Activated CD4-positive, alpha-beta T cell treated with anti-CD3 and anti-CD28 coated beads for 24 hours (primary cell): ENCODE results near the gene TMEM115.

Source experiments
- DNase-seq, 2 donors: peaks; one replicate each; pipeline ENCODE4 v3.0.0-alpha.2; 2020; ENCODE audit warnings: low read depth in 2 of 2

The TMEM115 gene

GRCh38 chr3:50378024-50378423, 18.7 kb upstream of the TMEM115 start:
- no peak for DNase-seq

GRCh38 chr3:50375258-50375931, 16.1 kb upstream of the TMEM115 start:
- DNase-seq: no peak

- DNase-seq: no peak
Measured at GRCh38 chr3:50374363-50375257, 15.3 kb upstream of the TMEM115 start.

GRCh38 chr3:50373146-50374051, 14.1 kb upstream of the TMEM115 start:
- DNase-seq: no peak

- DNase-seq: no peak
Measured at GRCh38 chr3:50372349-50372748, 13.0 kb upstream of the TMEM115 start.

GRCh38 chr3:50371133-50371685, 11.9 kb upstream of the TMEM115 start:
- no peak for DNase-seq

- no peak for DNase-seq
Measured at GRCh38 chr3:50370594-50370993, 11.3 kb upstream of the TMEM115 start.

- no peak for DNase-seq
Measured at GRCh38 chr3:50369012-50369670, 9.8 kb upstream of the TMEM115 start.

- DNase-seq: no peak
Measured at GRCh38 chr3:50365842-50366220, 6.5 kb upstream of the TMEM115 start.

GRCh38 chr3:50365080-50365841, 5.9 kb upstream of the TMEM115 start:
- peak; percentile 92 to 93 for DNase-seq

GRCh38 chr3:50364573-50365079, 5.3 kb upstream of the TMEM115 start:
- DNase-seq: no peak

- no peak for DNase-seq
Measured at GRCh38 chr3:50359760-50360110, 414 bp upstream of the TMEM115 start.

GRCh38 chr3:50358355-50358910, 888 bp downstream of the TMEM115 start:
- no peak for DNase-seq

- DNase-seq: no peak
Measured at GRCh38 chr3:50357481-50357880, 1.8 kb downstream of the TMEM115 start.

GRCh38 chr3:50356553-50356952, 2.8 kb downstream of the TMEM115 start:
- DNase-seq: no peak

- no peak for DNase-seq
Measured at GRCh38 chr3:50355829-50356552, 3.3 kb downstream of the TMEM115 start.

- DNase-seq: no peak
Measured at GRCh38 chr3:50354850-50355249, 4.5 kb downstream of the TMEM115 start.

GRCh38 chr3:50354186-50354764, 5.0 kb downstream of the TMEM115 start:
- DNase-seq: no peak
